CD14-positive monocyte (primary cell): ENCODE results near the gene MFSD8. TPM values are rescaled to one million over a fixed set of nuclear protein-coding genes. Genes with fewer than 3 reads are reported as not detected.
A peak's percentile ranks its signal among the peaks of the same experiment; 100 is the strongest.

Experiments
- DNase-seq, 3 donors: peaks; one replicate each; pipeline ENCODE4 v3.0.0-alpha.2; 2011 to 2022
- H2AFZ ChIP-seq: 2 replicates; pipeline ENCODE4 v1.6.0; 2012; ENCODE audit warnings: mild to moderate bottlenecking, low read depth, low read length, inconsistent platforms; ENCODE audit not compliant: insufficient read depth, poor library complexity, severe bottlenecking
- H3K27ac ChIP-seq, 2 donors: 1 replicate in 1 of 2; 2 replicates in 1 of 2; pipeline ENCODE4 v1.5.1; 2012 to 2013; ENCODE audit warnings: low read length in 2 of 2, control low read depth in 1 of 2, inconsistent platforms in 1 of 2, low read depth in 1 of 2, mild to moderate bottlenecking in 1 of 2
- H3K27me3 ChIP-seq, 2 donors: one replicate each; pipeline versions ENCODE4 v1.6.0 to v1.6.1; 2011 to 2013; ENCODE audit warnings: low read length in 2 of 2; ENCODE audit not compliant: control insufficient read depth in 2 of 2, insufficient read depth in 2 of 2
- H3K36me3 ChIP-seq, 2 donors: replicated peaks in 1 of 2; 1 replicate in 1 of 2; 2 replicates in 1 of 2; pipeline versions ENCODE4 v1.5.1 to v1.6.1; 2012 to 2013; ENCODE audit warnings: low read length in 2 of 2, control low read depth in 1 of 2, inconsistent platforms in 1 of 2, mild to moderate bottlenecking in 1 of 2; ENCODE audit not compliant: insufficient read depth in 2 of 2, control insufficient read depth in 1 of 2
- H3K4me1 ChIP-seq, 2 donors: 1 replicate in 1 of 2; 2 replicates in 1 of 2; pipeline versions ENCODE4 v1.5.1 to v1.6.1; 2012 to 2013; ENCODE audit warnings: low read length in 2 of 2, control low read depth in 1 of 2, inconsistent platforms in 1 of 2, mild to moderate bottlenecking in 1 of 2, moderate library complexity in 1 of 2; ENCODE audit not compliant: insufficient read depth in 2 of 2, control insufficient read depth in 1 of 2
- H3K4me2 ChIP-seq: replicated peaks from 2 replicates; pipeline ENCODE3; 2012; ENCODE audit warnings: low read length, moderate library complexity, mild to moderate bottlenecking; ENCODE audit not compliant: poor library complexity, severe bottlenecking; ENCODE audit errors: extremely low read depth
- H3K4me3 ChIP-seq, 3 experiments: fragments of 200-600 bp in 1 of 3; sonication (generic) in 1 of 3; replicated peaks in 1 of 3; 1 replicate in 2 of 3; 2 replicates in 1 of 3; pipeline ENCODE4 v1.5.1; 2011 to 2013; ENCODE audit warnings: low read length in 3 of 3, mild to moderate bottlenecking in 3 of 3, control low read depth in 2 of 3, low read depth in 2 of 3, inconsistent platforms in 1 of 3, moderate library complexity in 1 of 3
- H3K79me2 ChIP-seq: 2 replicates; pipeline ENCODE4 v1.6.0; 2012; ENCODE audit warnings: mild to moderate bottlenecking, control low read depth, inconsistent platforms, low read length, moderate library complexity; ENCODE audit not compliant: insufficient read depth
- H3K9ac ChIP-seq: 2 replicates; pipeline ENCODE4 v1.6.0; 2017; ENCODE audit warnings: low read length, mild to moderate bottlenecking; ENCODE audit not compliant: insufficient read depth, poor library complexity, severe bottlenecking
- H3K9me3 ChIP-seq, 2 donors: replicated peaks in 1 of 2; 1 replicate in 1 of 2; 2 replicates in 1 of 2; pipeline versions ENCODE4 v1.5.1 to v1.6.1; 2012 to 2013; ENCODE audit warnings: low read length in 2 of 2, control low read depth in 1 of 2; ENCODE audit not compliant: control insufficient read depth in 1 of 2, insufficient read depth in 1 of 2
- H4K20me1 ChIP-seq: 2 replicates; pipeline ENCODE4 v1.6.0; 2012; ENCODE audit warnings: mild to moderate bottlenecking, low read length, control low read depth, moderate library complexity; ENCODE audit not compliant: insufficient read depth
- H3K27ac Mint-ChIP-seq, 7 donors: one replicate each; pipeline ENCODE4 v1.8.0; 2020; ENCODE audit warnings: mild to moderate bottlenecking in 7 of 7, mixed read lengths in 7 of 7, moderate library complexity in 6 of 7, inconsistent platforms in 2 of 7
- H3K27me3 Mint-ChIP-seq, 3 donors: one replicate each; pipeline ENCODE4 v1.8.0; 2021 to 2022; ENCODE audit warnings: low read depth in 3 of 3, mild to moderate bottlenecking in 3 of 3, mixed read lengths in 3 of 3, moderate library complexity in 3 of 3, inconsistent platforms in 1 of 3
- H3K36me3 Mint-ChIP-seq, 2 donors: one replicate each; pipeline ENCODE4 v1.8.0; 2020; ENCODE audit warnings: mixed read lengths in 2 of 2, inconsistent platforms in 1 of 2, mild to moderate bottlenecking in 1 of 2
- H3K4me1 Mint-ChIP-seq: one replicate; pipeline ENCODE4 v1.8.0; 2020; ENCODE audit warnings: mild to moderate bottlenecking, mixed read lengths
- H3K4me3 Mint-ChIP-seq, 2 donors: one replicate each; pipeline ENCODE4 v1.8.0; 2020; ENCODE audit warnings: mild to moderate bottlenecking in 2 of 2, mixed read lengths in 2 of 2, moderate library complexity in 1 of 2
- H3K9me3 Mint-ChIP-seq, 7 donors: one replicate each; pipeline ENCODE4 v1.8.0; 2020 to 2022; ENCODE audit warnings: mixed read lengths in 7 of 7, mild to moderate bottlenecking in 6 of 7, moderate library complexity in 6 of 7, inconsistent platforms in 2 of 7
- WGBS: methylation state at CpG from one replicate; pipeline ENCODE4 v1.1.5; 2013; ENCODE audit warnings: missing lambda C conversion rate; ENCODE audit not compliant: insufficient coverage; 5-methylcytosine and 5-hydroxymethylcytosine counted together
- intact Hi-C, 2 donors: fragments of 100-400 bp; cut with micrococcal nuclease; formaldehyde crosslinking; loops; one replicate each; pipeline versions ENCODE4 v1.15.0 to v1.15.1; 2023
- polyA plus RNA-seq, 3 donors: library from polyadenylated mRNA; depleted of rRNA in 1 of 3; unstranded in 2 of 3; stranded (reverse) in 1 of 3; fragments of 300-500 nt in 2 of 3; fragments of >200 nt in 1 of 3; fragmentation: Illumina TruSeq in 2 of 3; gene quantifications; 1 replicate in 2 of 3; 2 replicates in 1 of 3; pipeline ENCODE4 v1.2.3, GENCODE V29; 2012 to 2021
- TF ChIP-seq, protein P1 (sequence below): fragments of 200-600 bp; IDR thresholded peaks from one replicate; pipeline ENCODE4 v1.8.0; 2022; ENCODE audit warnings: antibody characterized with exemption, mild to moderate bottlenecking

Gene MFSD8
- polyA plus RNA-seq, 3 donors = 7.0 to 15.8 (median 14.2) TPM

DNA sequence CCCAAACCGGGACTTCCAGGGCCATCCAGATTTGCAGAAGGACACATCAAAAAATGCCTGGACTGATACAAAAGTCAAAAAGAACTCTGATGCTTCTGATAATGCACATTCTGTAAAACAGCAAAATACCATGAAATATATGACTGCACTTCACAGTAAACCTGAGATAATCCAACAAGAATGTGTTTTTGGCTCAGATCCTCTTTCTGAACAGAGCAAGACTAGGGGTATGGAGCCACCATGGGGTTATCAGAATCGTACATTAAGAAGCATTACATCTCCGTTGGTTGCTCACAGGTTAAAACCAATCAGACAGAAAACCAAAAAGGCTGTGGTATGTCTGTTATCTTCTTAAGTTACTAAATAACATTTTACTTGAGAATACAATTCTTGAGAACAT lies 75.1 kb downstream of the MFSD8 start:
- DNase-seq = no peak
- Mint-ChIP-seq H3K4me3 (no peak overlapping the region), H3K27ac (no peak overlapping the region), H3K27me3 (no peaks in the 10 kb centered on the region), H3K9me3 (no peaks in the 10 kb centered on the region), H3K4me1 (no peaks in the 10 kb centered on the region), H3K36me3 (peaks cover 40 to 62% of the 10 kb centered on the region in 2 donors)
- Histone ChIP-seq H3K9me3 (no peaks in the 10 kb centered on the region), H3K4me1 (no peaks in the 10 kb centered on the region), H2AFZ (no peak overlapping the region), H3K27me3 (no peaks in the 10 kb centered on the region), H4K20me1 (no peaks in the 10 kb centered on the region), H3K36me3 (peaks cover 38 to 67% of the 10 kb centered on the region in 2 donors), H3K27ac (no peak overlapping the region), H3K9ac (no peak overlapping the region), H3K79me2 (peaks cover 13% of the 10 kb centered on the region), H3K4me2 (no peak overlapping the region), H3K4me3 (no peak overlapping the region)
- TF ChIP-seq, protein P1, sequence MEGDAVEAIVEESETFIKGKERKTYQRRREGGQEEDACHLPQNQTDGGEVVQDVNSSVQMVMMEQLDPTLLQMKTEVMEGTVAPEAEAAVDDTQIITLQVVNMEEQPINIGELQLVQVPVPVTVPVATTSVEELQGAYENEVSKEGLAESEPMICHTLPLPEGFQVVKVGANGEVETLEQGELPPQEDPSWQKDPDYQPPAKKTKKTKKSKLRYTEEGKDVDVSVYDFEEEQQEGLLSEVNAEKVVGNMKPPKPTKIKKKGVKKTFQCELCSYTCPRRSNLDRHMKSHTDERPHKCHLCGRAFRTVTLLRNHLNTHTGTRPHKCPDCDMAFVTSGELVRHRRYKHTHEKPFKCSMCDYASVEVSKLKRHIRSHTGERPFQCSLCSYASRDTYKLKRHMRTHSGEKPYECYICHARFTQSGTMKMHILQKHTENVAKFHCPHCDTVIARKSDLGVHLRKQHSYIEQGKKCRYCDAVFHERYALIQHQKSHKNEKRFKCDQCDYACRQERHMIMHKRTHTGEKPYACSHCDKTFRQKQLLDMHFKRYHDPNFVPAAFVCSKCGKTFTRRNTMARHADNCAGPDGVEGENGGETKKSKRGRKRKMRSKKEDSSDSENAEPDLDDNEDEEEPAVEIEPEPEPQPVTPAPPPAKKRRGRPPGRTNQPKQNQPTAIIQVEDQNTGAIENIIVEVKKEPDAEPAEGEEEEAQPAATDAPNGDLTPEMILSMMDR = no peak
- 89% methylated on average over 1 of the region's 3 CpGs for WGBS
- intact Hi-C loops = loop anchor here in 1 of 2 donors (10.0 kb wide), 1 partner anchor 165 kb away; no protein-coding TSS in a partner anchor

- Mint-ChIP-seq H3K36me3 (peaks cover 33 to 53% of the 10 kb centered on the region in 2 donors), H3K27ac (no peak overlapping the region), H3K4me3 (no peak overlapping the region), H3K4me1 (no peaks in the 10 kb centered on the region), H3K9me3 (no peaks in the 10 kb centered on the region), H3K27me3 (no peaks in the 10 kb centered on the region)
- Histone ChIP-seq H3K27ac (peak overlapping the region in 1 of 2 donors; percentile 23), H3K4me1 (no peaks in the 10 kb centered on the region), H3K4me2 (no peak overlapping the region), H3K9me3 (no peaks in the 10 kb centered on the region), H3K27me3 (no peaks in the 10 kb centered on the region), H2AFZ (no peak overlapping the region), H3K36me3 (peaks cover 33 to 62% of the 10 kb centered on the region in 2 donors), H3K9ac (no peak overlapping the region), H4K20me1 (no peaks in the 10 kb centered on the region), H3K4me3 (no peak overlapping the region), H3K79me2 (peaks cover 17% of the 10 kb centered on the region)
- WGBS = no CpG with 5 or more reads among the region's 1 CpG
- intact Hi-C loops = loop anchor here in 1 of 2 donors (10.0 kb wide), 1 partner anchor 166 kb away; no protein-coding TSS in a partner anchor
- TF ChIP-seq, protein P1 = no peak
- no peak for DNase-seq
Measured at GRCh38 chr4:127888559-127888958, 76.4 kb downstream of the MFSD8 start.
